ENCODE results near the gene STK35.

DNA sequence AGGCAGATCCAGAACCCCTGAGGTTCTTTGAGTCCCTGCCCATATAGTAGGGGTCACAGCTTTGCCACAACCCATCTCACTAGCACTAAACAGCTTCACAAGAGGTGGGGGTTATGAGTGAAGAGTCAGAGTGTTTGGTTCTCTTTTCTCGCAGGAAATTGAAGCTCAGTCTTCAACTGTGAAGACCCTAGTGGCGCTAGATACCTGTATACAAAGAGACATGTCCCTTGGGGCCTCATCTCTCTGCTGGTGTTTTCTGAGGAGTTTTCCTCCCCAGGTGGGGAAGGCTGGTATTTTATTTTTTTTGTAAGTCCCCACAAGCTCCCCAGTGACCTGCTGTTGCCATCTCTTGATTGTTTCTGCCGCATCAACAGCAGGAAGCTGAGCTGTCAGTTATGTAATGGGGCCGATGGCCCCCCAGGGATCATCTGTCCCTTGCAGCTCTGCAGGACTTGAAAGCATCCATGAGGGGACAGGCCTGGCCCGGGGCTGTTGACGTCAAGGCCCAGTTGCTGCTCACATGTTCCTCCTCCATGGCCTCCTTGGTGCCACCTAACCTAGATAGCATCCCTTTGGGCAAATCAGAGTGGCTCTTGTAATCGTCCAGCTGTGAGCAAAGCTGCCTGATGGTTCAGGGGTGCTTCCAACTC is 23.1 kb downstream of the STK35 start:
- TF ChIP-seq, protein P1, sequence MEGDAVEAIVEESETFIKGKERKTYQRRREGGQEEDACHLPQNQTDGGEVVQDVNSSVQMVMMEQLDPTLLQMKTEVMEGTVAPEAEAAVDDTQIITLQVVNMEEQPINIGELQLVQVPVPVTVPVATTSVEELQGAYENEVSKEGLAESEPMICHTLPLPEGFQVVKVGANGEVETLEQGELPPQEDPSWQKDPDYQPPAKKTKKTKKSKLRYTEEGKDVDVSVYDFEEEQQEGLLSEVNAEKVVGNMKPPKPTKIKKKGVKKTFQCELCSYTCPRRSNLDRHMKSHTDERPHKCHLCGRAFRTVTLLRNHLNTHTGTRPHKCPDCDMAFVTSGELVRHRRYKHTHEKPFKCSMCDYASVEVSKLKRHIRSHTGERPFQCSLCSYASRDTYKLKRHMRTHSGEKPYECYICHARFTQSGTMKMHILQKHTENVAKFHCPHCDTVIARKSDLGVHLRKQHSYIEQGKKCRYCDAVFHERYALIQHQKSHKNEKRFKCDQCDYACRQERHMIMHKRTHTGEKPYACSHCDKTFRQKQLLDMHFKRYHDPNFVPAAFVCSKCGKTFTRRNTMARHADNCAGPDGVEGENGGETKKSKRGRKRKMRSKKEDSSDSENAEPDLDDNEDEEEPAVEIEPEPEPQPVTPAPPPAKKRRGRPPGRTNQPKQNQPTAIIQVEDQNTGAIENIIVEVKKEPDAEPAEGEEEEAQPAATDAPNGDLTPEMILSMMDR (conservative IDR thresholded peaks at IDR 0.05; ENCODE audit: low read depth, low read length), result no peak
- TF ChIP-seq EZH2 (IDR thresholded peaks at IDR 0.05; ENCODE audit: borderline replicate concordance, low read depth, low read length, poor library complexity, severe bottlenecking), result no peak

Measured in A673 (cell line).